Measurements from ENCODE around the gene FGF12.

The FGF12 gene

GRCh38 chr3:192409838-192410683, 317.3 kb downstream of the FGF12 start:
- no peak for DNase-seq (ENCODE audit: low read depth)

GRCh38 chr3:192409201-192409837, 318.0 kb downstream of the FGF12 start:
- no peak for DNase-seq (ENCODE audit: low read depth)

GRCh38 chr3:192408647-192409200, 318.6 kb downstream of the FGF12 start:
- no peak for DNase-seq (ENCODE audit: low read depth)

- DNase-seq (ENCODE audit: low read depth), result no peak
Observed at GRCh38 chr3:192408007-192408646, 319.2 kb downstream of the FGF12 start.

GRCh38 chr3:192399767-192400166, 327.6 kb downstream of the FGF12 start:
- DNase-seq (ENCODE audit: low read depth), result no peak

- no peak for DNase-seq (ENCODE audit: low read depth)
Observed at GRCh38 chr3:192397012-192397411, 330.3 kb downstream of the FGF12 start.

GRCh38 chr3:192395506-192395905, 331.8 kb downstream of the FGF12 start:
- DNase-seq (ENCODE audit: low read depth), result no peak

GRCh38 chr3:192392986-192393385, 334.4 kb downstream of the FGF12 start:
- DNase-seq (ENCODE audit: low read depth), result no peak

- no peak for DNase-seq (ENCODE audit: low read depth)
Observed at GRCh38 chr3:192382861-192383260, 344.5 kb downstream of the FGF12 start.

GRCh38 chr3:192373586-192373985, 353.8 kb downstream of the FGF12 start:
- no peak for DNase-seq (ENCODE audit: low read depth)

- DNase-seq (ENCODE audit: low read depth), result no peak
Observed at GRCh38 chr3:192373032-192373431, 354.3 kb downstream of the FGF12 start.

GRCh38 chr3:192372616-192373015, 354.7 kb downstream of the FGF12 start:
- DNase-seq (ENCODE audit: low read depth), result no peak

GRCh38 chr3:192371870-192372400, 355.4 kb downstream of the FGF12 start:
- no peak for DNase-seq (ENCODE audit: low read depth)

- no peak for DNase-seq (ENCODE audit: low read depth)
Observed at GRCh38 chr3:192367616-192368015, 359.7 kb downstream of the FGF12 start.

- no peak for DNase-seq (ENCODE audit: low read depth)
Observed at GRCh38 chr3:192366916-192367315, 360.4 kb downstream of the FGF12 start.

GRCh38 chr3:192365571-192365970, 361.8 kb downstream of the FGF12 start:
- no peak for DNase-seq (ENCODE audit: low read depth)

- DNase-seq (ENCODE audit: low read depth), result no peak
Observed at GRCh38 chr3:192364316-192364715, 363.0 kb downstream of the FGF12 start.

GRCh38 chr3:192354687-192355086, 372.7 kb downstream of the FGF12 start:
- no peak for DNase-seq (ENCODE audit: low read depth)

GRCh38 chr3:192352142-192352541, 375.2 kb downstream of the FGF12 start:
- DNase-seq (ENCODE audit: low read depth), result no peak

- no peak for DNase-seq (ENCODE audit: low read depth)
Observed at GRCh38 chr3:192351441-192351840, 375.9 kb downstream of the FGF12 start.

- no peak for DNase-seq (ENCODE audit: low read depth)
Observed at GRCh38 chr3:192340031-192340430, 387.3 kb downstream of the FGF12 start.

GRCh38 chr3:192339214-192339613, 388.1 kb downstream of the FGF12 start:
- DNase-seq (ENCODE audit: low read depth), result no peak
